Hematopoietic multipotent progenitor cell (in vitro differentiated cells): Measurements from ENCODE around the gene WT1. TPM values are rescaled to one million over a fixed set of nuclear protein-coding genes. Genes with fewer than 3 reads are reported as not detected.

Experiments used
- DNase-seq, 3 donors: peaks; one replicate each; pipeline ENCODE4 v3.0.0-alpha.2; 2011 to 2015; ENCODE audit warnings: low read depth in 2 of 3, low spot score in 2 of 3
- small RNA-seq: library from RNA; depleted of rRNA; stranded (forward); fragments of <200 nt; gene quantifications from one replicate; pipeline ENCODE3, GENCODE V24; 2012
- total RNA-seq: library from RNA; depleted of rRNA; stranded (reverse); fragments of >200 nt; gene quantifications from one replicate; pipeline ENCODE4 v1.2.3, GENCODE V29; 2012

The WT1 gene
- total RNA-seq, 1 donor = 2.4 TPM

GRCh38 chr11:32341620-32342613 is 93.4 kb downstream of the WT1 start:
- DNase-seq = no peak

- DNase-seq = no peak
Measured at GRCh38 chr11:32340181-32340580, 95.2 kb downstream of the WT1 start.

Small RNAs within 50 kb of the gene (small RNA-seq; reads per million reads assigned to genes)
- gene RF02204 (not detected), gene RF02205 (not detected)

Other genes starting within 250 kb of the WT1 start
- 277 TPM for gene EIF3M, start 148.3 kb upstream of the WT1 start, total RNA-seq